22Rv1 (cell line): Measurements from ENCODE around the gene TMF1.

Experiments
- CTCF ChIP-seq: fragments of 450-650 bp; IDR thresholded peaks from 2 replicates; pipeline ENCODE4 v1.5.1; 2017; ENCODE audit warnings: mild to moderate bottlenecking
- ZFX ChIP-seq: fragments of 450-650 bp; IDR thresholded peaks from 2 replicates; pipeline ENCODE4 v1.6.1; 2017; ENCODE audit warnings: antibody characterized with exemption, borderline replicate concordance

GRCh38 chr3:69090021-69090420 is 37.9 kb upstream of the TMF1 start:
- no peak for TF ChIP-seq CTCF
- TF ChIP-seq ZFX, result no peak
